Esophagus squamous epithelium (tissue), 4 donors: ENCODE measurements around the gene GPR149.

Source experiments
- POLR2A ChIP-seq, 4 donors: fragments of 450-650 bp; IDR thresholded peaks; one replicate each; pipeline ENCODE4 v1.6.1; 2017; ENCODE audit warnings: antibody characterized with exemption in 4 of 4, mild to moderate bottlenecking in 4 of 4, moderate library complexity in 3 of 4
- TF ChIP-seq, protein P1 (sequence below), 6 experiments: fragments of 450-650 bp in 4 of 6; fragments of 200-600 bp in 2 of 6; sonication (generic) in 2 of 6; IDR thresholded peaks; one replicate each; pipeline ENCODE4 v1.5.1; 2016 to 2019; ENCODE audit warnings: antibody characterized with exemption in 6 of 6, mild to moderate bottlenecking in 4 of 6, moderate library complexity in 4 of 6

DNA sequence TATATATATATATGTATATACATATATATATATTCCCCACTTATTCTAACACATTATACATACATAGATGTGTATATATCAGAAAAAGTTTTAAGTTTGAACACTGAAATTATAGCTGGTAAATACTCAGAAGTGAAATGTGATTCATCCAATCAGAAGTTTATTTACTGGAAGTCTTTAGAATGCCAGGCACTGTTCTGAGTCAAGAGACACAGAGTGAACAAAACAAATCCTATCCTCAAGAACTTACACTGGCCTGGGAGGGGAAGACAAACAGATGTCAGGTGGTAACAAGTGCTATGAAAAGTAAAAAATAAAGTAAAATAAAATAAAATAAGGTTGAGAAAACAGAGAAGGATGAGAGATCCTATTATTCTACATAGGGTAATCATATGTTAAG is 119.2 kb downstream of the GPR149 start:
- TF ChIP-seq, protein P1, sequence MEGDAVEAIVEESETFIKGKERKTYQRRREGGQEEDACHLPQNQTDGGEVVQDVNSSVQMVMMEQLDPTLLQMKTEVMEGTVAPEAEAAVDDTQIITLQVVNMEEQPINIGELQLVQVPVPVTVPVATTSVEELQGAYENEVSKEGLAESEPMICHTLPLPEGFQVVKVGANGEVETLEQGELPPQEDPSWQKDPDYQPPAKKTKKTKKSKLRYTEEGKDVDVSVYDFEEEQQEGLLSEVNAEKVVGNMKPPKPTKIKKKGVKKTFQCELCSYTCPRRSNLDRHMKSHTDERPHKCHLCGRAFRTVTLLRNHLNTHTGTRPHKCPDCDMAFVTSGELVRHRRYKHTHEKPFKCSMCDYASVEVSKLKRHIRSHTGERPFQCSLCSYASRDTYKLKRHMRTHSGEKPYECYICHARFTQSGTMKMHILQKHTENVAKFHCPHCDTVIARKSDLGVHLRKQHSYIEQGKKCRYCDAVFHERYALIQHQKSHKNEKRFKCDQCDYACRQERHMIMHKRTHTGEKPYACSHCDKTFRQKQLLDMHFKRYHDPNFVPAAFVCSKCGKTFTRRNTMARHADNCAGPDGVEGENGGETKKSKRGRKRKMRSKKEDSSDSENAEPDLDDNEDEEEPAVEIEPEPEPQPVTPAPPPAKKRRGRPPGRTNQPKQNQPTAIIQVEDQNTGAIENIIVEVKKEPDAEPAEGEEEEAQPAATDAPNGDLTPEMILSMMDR (IDR thresholded peaks at IDR 0.05) = no peak
- no peak for TF ChIP-seq POLR2A (IDR thresholded peaks at IDR 0.05)
